Measurements from ENCODE around the gene ADGRL1. TPM values are rescaled to one million over a fixed set of nuclear protein-coding genes. Genes with fewer than 3 reads are reported as not detected.
"Not testable (repeated sequence)": the region's sequence is repeated elsewhere in the genome, so short reads cannot be mapped to it uniquely, and the experiment has no call there.

ADGRL1 gene
- total and polyA plus RNA-seq, 9 of the 15 experiments (the other 6 are each of a cell fraction or from before 2014, with no cell fraction given), result 0.14 to 37.0 (median 8.6) TPM

- H3K9me3 ChIP-seq (replicated peaks; ENCODE audit: control insufficient read depth, insufficient read depth, low read depth, low read length); CTCF ChIA-PET (ENCODE audit: low intra/inter-chr PET ratio); POLR2A ChIA-PET; intact Hi-C loops (cut with micrococcal nuclease); H2AFZ ChIP-seq (ENCODE audit: low read depth, low read length); FAIRE-seq; in situ Hi-C loops (cut with MboI); H3K9me1 ChIP-seq (ENCODE audit: control insufficient read depth, insufficient read depth, low read length); ATAC-seq; BruUV-seq (replicated peaks); H3K4me2 ChIP-seq (ENCODE audit: insufficient read depth, low read length); H4K20me1 ChIP-seq (replicated peaks; ENCODE audit: control insufficient read depth, insufficient read depth, low read length); H3K27me3 ChIP-seq (ENCODE audit: control insufficient read depth in 2 of 2, insufficient read depth in 2 of 2, low read length in 2 of 2); H3K36me3 ChIP-seq (ENCODE audit: control insufficient read depth, insufficient read depth, low read length): not testable (repeated sequence)
- peaks cover 14% of the 10 kb centered on the region for H3K79me2 ChIP-seq (ENCODE audit: control insufficient read depth, insufficient read depth, low read length)
- peak overlapping the region; percentile 52 for H3K4me3 ChIP-seq
- no CpG with 5 or more reads among the region's 67 CpGs for WGBS (ENCODE audit: insufficient coverage, low coverage, missing lambda C conversion rate)
- H3K4me1 ChIP-seq (replicated peaks in 1 of 2; ENCODE audit: control insufficient read depth in 2 of 2, insufficient read depth in 2 of 2, low read length in 2 of 2), result peaks cover 0 to 46% of the 10 kb centered on the region in 2 experiments; a peak in 2 of 5 replicates
- TF ChIP-seq E2F6 (IDR thresholded peaks at IDR 0.05; ENCODE audit: borderline replicate concordance in 1 of 2, extremely low read depth in 1 of 2, insufficient read depth in 1 of 2, insufficient read length in 1 of 2, low read depth in 1 of 2, low read length in 1 of 2, poor library complexity in 1 of 2, severe bottlenecking in 1 of 2) (peak in 1 of 2 experiments; percentile 82), ZBTB7A (IDR thresholded peaks at IDR 0.05; ENCODE audit: borderline replicate concordance, control insufficient read depth, low read depth, low read length) (0 out of 2 replicates have a peak, but pooled peaks have one; percentile 16), GATAD2B (IDR thresholded peaks at IDR 0.05; ENCODE audit: borderline replicate concordance) (0 out of 2 replicates have a peak, but pooled peaks have one; percentile 3), BHLHE40 (IDR thresholded peaks at IDR 0.05; ENCODE audit: low read length) (0 out of 2 replicates have a peak, but pooled peaks have one; percentile 40)
- peak overlapping the region; percentile 46; the same call in 1 of the 3 replicates for H3K27ac ChIP-seq (ENCODE audit: extremely low read depth, low read depth, low read length)
- H3K9ac ChIP-seq (ENCODE audit: insufficient read depth in 1 of 2, low read depth in 2 of 2, low read length in 2 of 2), result peak overlapping the region in 1 of 2 experiments; percentile 89; a peak in 2 of 4 replicates
- peak in 3 of 4 experiments; percentile 30 to 47 (median 41) for DNase-seq (ENCODE audit: extremely low read depth in 1 of 4, low spot score in 3 of 4)
These were observed 339 bp upstream of the ADGRL1 start for GRCh38 chr19:14206308-14206707.
